Activated naive CD8-positive, alpha-beta T cell treated with anti-CD3 and anti-CD28 coated beads, Interleukin-2, amount 50 U/mL, for 24 hours (primary cell): ENCODE data around the gene LDLRAD4.
A peak's percentile ranks its signal among the peaks of the same experiment; 100 is the strongest.

ENCODE experiments used
- ATAC-seq: fragments of 150-1000 bp; cut with Tn5 transposase; one replicate; pipeline ENCODE4 v1.10.0; 2021
- DNase-seq: peaks from one replicate; pipeline ENCODE4 v3.0.0; 2021
- H3K27ac Mint-ChIP-seq: one replicate; pipeline ENCODE4 v1.8.0; 2021; ENCODE audit warnings: mild to moderate bottlenecking, mixed read lengths
- H3K27me3 Mint-ChIP-seq: one replicate; pipeline ENCODE4 v1.8.0; 2021; ENCODE audit warnings: mixed read lengths
- H3K36me3 Mint-ChIP-seq: one replicate; pipeline ENCODE4 v1.8.0; 2021; ENCODE audit warnings: low read depth, mixed read lengths
- H3K4me1 Mint-ChIP-seq: one replicate; pipeline ENCODE4 v1.8.0; 2021; ENCODE audit warnings: mixed read lengths
- H3K4me3 Mint-ChIP-seq: one replicate; pipeline ENCODE4 v1.8.0; 2021; ENCODE audit warnings: mild to moderate bottlenecking, moderate library complexity, mixed read lengths
- H3K9me3 Mint-ChIP-seq: one replicate; pipeline ENCODE4 v1.8.0; 2021; ENCODE audit warnings: mixed read lengths

LDLRAD4 gene

GRCh38 chr18:13452871-13453680 lies 234.5 kb downstream of the LDLRAD4 start:
- H3K27me3 Mint-ChIP-seq = no peaks in the 10 kb centered on the region
- ATAC-seq = no peak
- H3K36me3 Mint-ChIP-seq = peaks cover 4% of the 10 kb centered on the region
- no peak for DNase-seq
- no peaks in the 10 kb centered on the region for H3K9me3 Mint-ChIP-seq
- no peak overlapping the region for H3K4me3 Mint-ChIP-seq
- peaks cover 35% of the 10 kb centered on the region for H3K4me1 Mint-ChIP-seq
- H3K27ac Mint-ChIP-seq = no peak overlapping the region

GRCh38 chr18:13453714-13454113 lies 235.2 kb downstream of the LDLRAD4 start:
- peaks cover 35% of the 10 kb centered on the region for H3K4me1 Mint-ChIP-seq
- no peak overlapping the region for H3K27ac Mint-ChIP-seq
- no peaks in the 10 kb centered on the region for H3K27me3 Mint-ChIP-seq

GRCh38 chr18:13454363-13455150 lies 236.0 kb downstream of the LDLRAD4 start:
- Mint-ChIP-seq H3K27me3 (no peaks in the 10 kb centered on the region), H3K4me3 (no peak overlapping the region), H3K9me3 (no peaks in the 10 kb centered on the region), H3K4me1 (peaks cover 35% of the 10 kb centered on the region), H3K36me3 (peaks cover 4% of the 10 kb centered on the region), H3K27ac (peak overlapping the region; percentile 25)
- DNase-seq (no peak), ATAC-seq (no peak)

More at GRCh38 chr18:13453714-13454113, 235.2 kb downstream of the LDLRAD4 start:
- DNase-seq = no peak
- ATAC-seq = no peak
- Mint-ChIP-seq H3K36me3 (peaks cover 4% of the 10 kb centered on the region), H3K4me3 (no peak overlapping the region), H3K9me3 (no peaks in the 10 kb centered on the region)

DNA sequence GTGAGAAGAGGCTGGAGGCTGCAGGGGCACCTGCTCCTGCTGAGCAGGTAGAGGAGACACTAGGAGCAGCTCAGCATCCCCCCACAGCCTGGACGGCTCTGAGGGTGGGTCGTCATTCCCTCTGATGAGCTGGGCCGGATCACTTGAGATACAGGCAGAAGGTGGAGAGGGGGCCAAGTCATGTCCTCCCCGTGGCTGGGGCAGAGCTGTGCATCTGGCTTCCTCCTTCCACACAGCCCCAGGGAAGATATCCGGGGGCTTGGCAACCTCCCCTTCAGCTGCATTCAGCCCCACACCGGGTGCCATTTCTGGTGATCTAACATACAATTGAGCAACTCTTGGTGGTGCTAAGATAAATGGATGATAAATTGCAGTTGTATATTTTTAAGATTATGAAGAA lies 236.9 kb downstream of the LDLRAD4 start:
- peaks cover 30% of the 10 kb centered on the region for H3K4me1 Mint-ChIP-seq
- no peaks in the 10 kb centered on the region for H3K27me3 Mint-ChIP-seq
- H3K4me3 Mint-ChIP-seq = no peak overlapping the region

DNA sequence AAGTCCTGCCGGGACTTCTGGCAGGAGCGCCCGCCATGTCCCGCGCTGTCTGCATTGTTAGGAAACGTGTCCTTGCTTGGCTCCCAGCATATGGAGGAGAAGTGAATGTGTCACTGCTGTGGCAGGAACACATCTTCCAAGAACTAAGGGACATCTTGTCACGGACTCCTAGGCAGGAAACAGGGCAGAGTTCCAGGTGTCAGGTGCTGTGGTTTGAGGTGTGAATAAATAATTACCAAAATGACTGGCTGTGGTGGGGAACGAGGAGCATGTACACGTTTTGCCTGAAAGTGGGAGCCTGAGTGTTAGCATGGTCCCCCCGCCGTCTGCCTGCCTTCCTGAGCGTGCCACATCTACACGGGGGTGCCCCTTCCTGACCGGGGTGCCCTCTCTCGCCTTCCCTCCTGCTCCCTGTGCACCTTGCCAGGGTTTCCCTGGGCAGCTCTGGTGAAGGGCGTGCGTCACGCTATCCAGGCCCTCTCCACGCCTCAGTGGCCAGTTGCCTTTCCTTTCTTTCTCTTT lies 237.5 kb downstream of the LDLRAD4 start:
- Mint-ChIP-seq H3K4me3 (peak overlapping the region; percentile 44), H3K27me3 (no peaks in the 10 kb centered on the region), H3K27ac (no peak overlapping the region), H3K4me1 (peaks cover 27% of the 10 kb centered on the region), H3K9me3 (no peaks in the 10 kb centered on the region), H3K36me3 (peaks cover 4% of the 10 kb centered on the region)
- DNase-seq = peak; percentile 52
- peak; percentile 63 for ATAC-seq

More for the DNA sequence above, 236.9 kb downstream of the LDLRAD4 start:
- Mint-ChIP-seq H3K27ac (no peak overlapping the region), H3K36me3 (peaks cover 4% of the 10 kb centered on the region), H3K9me3 (no peaks in the 10 kb centered on the region)
- DNase-seq (no peak), ATAC-seq (no peak)

DNA sequence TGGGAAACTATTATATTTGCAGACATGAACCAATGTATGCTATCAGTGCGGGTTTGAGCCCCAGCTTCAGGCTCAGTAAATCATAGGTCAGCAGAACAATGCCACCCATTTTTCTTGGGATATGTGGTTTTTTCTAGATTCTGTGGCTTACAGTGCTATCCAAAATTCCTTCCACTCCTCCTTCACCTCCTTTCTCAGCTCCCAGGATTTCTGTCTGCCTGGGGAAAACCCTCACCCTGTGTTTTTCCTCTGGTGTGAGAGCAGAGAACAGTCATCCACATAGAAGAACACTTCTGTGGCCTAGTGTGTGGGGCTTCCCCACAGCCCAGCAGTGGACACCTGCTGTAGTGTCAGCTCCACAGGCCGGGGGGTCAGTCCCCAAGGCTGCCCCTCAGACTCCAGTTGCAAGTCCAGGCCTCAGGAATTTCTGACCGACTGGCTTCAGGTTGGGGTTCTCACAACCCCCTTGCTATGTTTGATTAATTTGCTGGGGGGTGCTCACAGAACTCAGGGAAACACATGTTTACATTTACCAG lies 238.2 kb downstream of the LDLRAD4 start:
- Mint-ChIP-seq H3K9me3 (no peaks in the 10 kb centered on the region), H3K27me3 (no peaks in the 10 kb centered on the region), H3K4me3 (no peak overlapping the region), H3K4me1 (peaks cover 31% of the 10 kb centered on the region), H3K27ac (no peak overlapping the region), H3K36me3 (peaks cover 4% of the 10 kb centered on the region)
- ATAC-seq = no peak
- no peak for DNase-seq

GRCh38 chr18:13457327-13457726 lies 238.8 kb downstream of the LDLRAD4 start:
- Mint-ChIP-seq H3K27ac (no peak overlapping the region), H3K36me3 (peaks cover 4% of the 10 kb centered on the region), H3K9me3 (no peaks in the 10 kb centered on the region), H3K27me3 (no peaks in the 10 kb centered on the region), H3K4me3 (no peak overlapping the region), H3K4me1 (peaks cover 36% of the 10 kb centered on the region)
- ATAC-seq (no peak), DNase-seq (no peak)

DNA sequence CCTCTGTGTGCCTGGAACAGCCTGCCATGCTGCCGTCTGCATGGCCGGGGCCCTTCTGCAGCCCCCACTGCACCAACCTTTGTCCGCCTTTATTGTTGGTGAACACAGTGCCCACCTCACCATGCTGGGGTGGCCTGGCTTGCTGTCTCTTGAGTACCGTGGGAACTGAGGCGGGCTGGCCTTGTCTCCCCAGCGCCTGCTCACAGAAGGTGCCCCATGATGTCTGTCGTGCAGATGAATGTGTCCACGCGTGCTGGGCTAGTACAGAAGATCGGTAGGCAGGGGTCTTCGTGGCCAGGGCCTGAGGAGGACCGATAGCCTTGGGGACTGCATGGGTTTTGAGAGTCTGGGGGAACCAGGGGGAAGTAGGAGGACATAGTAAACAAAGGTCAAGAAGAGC lies 242.4 kb downstream of the LDLRAD4 start:
- Mint-ChIP-seq H3K27me3 (no peaks in the 10 kb centered on the region), H3K36me3 (peaks cover 10% of the 10 kb centered on the region), H3K4me3 (no peak overlapping the region), H3K9me3 (no peaks in the 10 kb centered on the region), H3K27ac (no peak overlapping the region), H3K4me1 (peaks cover 56% of the 10 kb centered on the region)
- ATAC-seq = no peak
- no peak for DNase-seq

DNA sequence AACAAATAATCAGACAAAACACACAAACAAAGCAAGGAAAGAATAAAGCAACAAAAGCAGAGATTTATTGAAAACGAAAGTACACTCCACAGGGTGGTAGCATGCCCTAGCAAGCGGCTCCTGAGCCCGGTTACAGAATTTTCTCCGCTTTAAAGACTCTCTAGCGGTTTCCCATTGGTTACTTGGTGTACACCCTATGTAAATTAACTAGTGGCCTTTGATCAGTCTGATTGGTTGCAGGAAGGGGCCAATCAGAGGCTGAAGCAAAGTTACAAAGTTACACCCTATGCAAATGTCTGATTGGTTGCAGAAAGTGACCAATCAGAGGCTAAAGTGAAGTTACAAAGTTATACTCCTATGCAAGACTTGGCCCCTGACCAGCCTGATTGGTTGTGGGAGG lies 242.9 kb downstream of the LDLRAD4 start:
- no peak overlapping the region for H3K27ac Mint-ChIP-seq
- peaks cover 54% of the 10 kb centered on the region for H3K4me1 Mint-ChIP-seq
- peaks cover 2% of the 10 kb centered on the region for H3K9me3 Mint-ChIP-seq
- H3K4me3 Mint-ChIP-seq = no peak overlapping the region
- no peak for ATAC-seq
- no peaks in the 10 kb centered on the region for H3K27me3 Mint-ChIP-seq
- H3K36me3 Mint-ChIP-seq = peaks cover 12% of the 10 kb centered on the region
- no peak for DNase-seq

GRCh38 chr18:13461936-13462335 lies 243.4 kb downstream of the LDLRAD4 start:
- peaks cover 6% of the 10 kb centered on the region for H3K9me3 Mint-ChIP-seq
- no peak for ATAC-seq
- peaks cover 17% of the 10 kb centered on the region for H3K36me3 Mint-ChIP-seq
- no peak overlapping the region for H3K27ac Mint-ChIP-seq
- H3K27me3 Mint-ChIP-seq = no peaks in the 10 kb centered on the region
- H3K4me1 Mint-ChIP-seq = peaks cover 52% of the 10 kb centered on the region
- H3K4me3 Mint-ChIP-seq = no peak overlapping the region
- DNase-seq = no peak

GRCh38 chr18:13462686-13463085 lies 244.1 kb downstream of the LDLRAD4 start:
- no peak for ATAC-seq
- no peak overlapping the region for H3K4me3 Mint-ChIP-seq
- H3K4me1 Mint-ChIP-seq = peaks cover 48% of the 10 kb centered on the region
- no peaks in the 10 kb centered on the region for H3K27me3 Mint-ChIP-seq
- no peak overlapping the region for H3K27ac Mint-ChIP-seq
- H3K9me3 Mint-ChIP-seq = peaks cover 12% of the 10 kb centered on the region
- DNase-seq = no peak
- H3K36me3 Mint-ChIP-seq = peaks cover 24% of the 10 kb centered on the region

GRCh38 chr18:13463526-13464210 lies 245.1 kb downstream of the LDLRAD4 start:
- Mint-ChIP-seq H3K27ac (peak overlapping the region; percentile 93), H3K4me3 (peak overlapping the region; percentile 86), H3K4me1 (peaks cover 50% of the 10 kb centered on the region)

GRCh38 chr18:13464432-13465123 lies 246.0 kb downstream of the LDLRAD4 start:
- Mint-ChIP-seq H3K4me3 (peak overlapping the region; percentile 86), H3K27ac (peak overlapping the region; percentile 93), H3K4me1 (peaks cover 58% of the 10 kb centered on the region), H3K36me3 (peaks cover 29% of the 10 kb centered on the region), H3K27me3 (no peaks in the 10 kb centered on the region), H3K9me3 (peaks cover 16% of the 10 kb centered on the region)
- peak; percentile 76 for DNase-seq
- ATAC-seq = peak; percentile 97

More at GRCh38 chr18:13463526-13464210, 245.1 kb downstream of the LDLRAD4 start:
- H3K27me3 Mint-ChIP-seq = no peaks in the 10 kb centered on the region
- DNase-seq = no peak
- ATAC-seq = no peak
- peaks cover 16% of the 10 kb centered on the region for H3K9me3 Mint-ChIP-seq
- peaks cover 25% of the 10 kb centered on the region for H3K36me3 Mint-ChIP-seq

DNA sequence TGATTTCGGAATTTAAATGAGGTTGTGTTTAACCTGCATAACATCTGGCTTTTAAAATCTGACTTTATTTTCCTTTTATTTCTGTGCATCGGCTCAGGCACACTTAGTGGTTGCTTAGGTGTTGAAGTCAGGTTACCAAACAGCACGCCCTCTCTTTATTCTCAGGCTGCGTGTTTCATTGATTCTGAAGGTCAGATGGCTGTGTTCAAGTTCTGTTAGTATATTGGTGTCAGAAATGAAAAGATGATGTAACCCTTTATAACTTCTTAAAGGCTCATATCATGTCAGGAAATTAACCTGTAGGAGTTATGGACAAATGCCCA lies 246.5 kb downstream of the LDLRAD4 start:
- Mint-ChIP-seq H3K36me3 (peaks cover 30% of the 10 kb centered on the region), H3K9me3 (peaks cover 16% of the 10 kb centered on the region), H3K4me3 (peak overlapping the region; percentile 86), H3K27ac (peak overlapping the region; percentile 93), H3K27me3 (no peaks in the 10 kb centered on the region), H3K4me1 (peaks cover 59% of the 10 kb centered on the region)
- DNase-seq (no peak), ATAC-seq (peak; percentile 44)
